B cell (primary cell): ENCODE data around the gene KRTAP2-3. TPM values are rescaled to one million over a fixed set of nuclear protein-coding genes. Genes with fewer than 3 reads are reported as not detected.

Experiments
- ATAC-seq: fragments of 200-7000 bp; cut with Tn5 transposase; one replicate; pipeline ENCODE4 v1.10.0; 2021; ENCODE audit warnings: low read depth, mild to moderate bottlenecking, moderate number of reproducible peaks, moderate library complexity
- CTCF ChIA-PET: fragments of 350-600 bp; sonication (Branson Sonifier 250); formaldehyde crosslinking; loops from one replicate; lab custom pipeline; 2021; ENCODE audit warnings: antibody characterized with exemption, inconsistent platforms; lab: Charles Lee
- POLR2A ChIA-PET: fragments of 350-600 bp; sonication (Branson Sonifier 250); formaldehyde crosslinking; loops from one replicate; lab custom pipeline; 2021; ENCODE audit warnings: antibody characterized with exemption; lab: Charles Lee
- DNase-seq: peaks from one replicate; pipeline ENCODE4 v3.0.0; 2013
- H2AFZ ChIP-seq: 2 replicates; pipeline ENCODE4 v1.6.1; 2012; ENCODE audit warnings: mild to moderate bottlenecking, low read depth, low read length; ENCODE audit not compliant: insufficient read depth, poor library complexity, severe bottlenecking
- H3K27ac ChIP-seq, 2 donors: 1 replicate in 1 of 2; 2 replicates in 1 of 2; pipeline ENCODE4 v1.5.1; 2012 to 2013; ENCODE audit warnings: low read length in 2 of 2, mild to moderate bottlenecking in 2 of 2, moderate library complexity in 1 of 2
- H3K27me3 ChIP-seq, 4 experiments: fragments of 200-600 bp in 1 of 4; sonication (generic) in 1 of 4; replicated peaks in 1 of 4; 1 replicate in 2 of 4; 2 replicates in 2 of 4; pipeline versions ENCODE4 v1.6.1 to v1.7.0; 2013 to 2016; ENCODE audit warnings: low read length in 3 of 4, mild to moderate bottlenecking in 2 of 4, mixed read lengths in 1 of 4, moderate library complexity in 1 of 4; ENCODE audit not compliant: insufficient read depth in 4 of 4, control insufficient read depth in 3 of 4; ENCODE audit errors: control extremely low read depth in 1 of 4
- H3K36me3 ChIP-seq, 2 experiments: replicated peaks in 1 of 2; 1 replicate in 1 of 2; 2 replicates in 1 of 2; pipeline versions ENCODE4 v1.6.1 to v1.7.1; 2013; ENCODE audit warnings: low read length in 1 of 2; ENCODE audit not compliant: insufficient read depth in 2 of 2, control insufficient read depth in 1 of 2; ENCODE audit errors: control extremely low read depth in 1 of 2, extremely low read depth in 1 of 2
- H3K4me1 ChIP-seq, 2 donors: fragments of 200-600 bp in 1 of 2; sonication (generic) in 1 of 2; 1 replicate in 1 of 2; 2 replicates in 1 of 2; pipeline versions ENCODE4 v1.5.1 to v1.6.1; 2013 to 2017; ENCODE audit warnings: low read length in 2 of 2; ENCODE audit not compliant: control insufficient read depth in 2 of 2, insufficient read depth in 2 of 2
- H3K4me2 ChIP-seq: replicated peaks from 2 replicates; pipeline ENCODE3; 2012; ENCODE audit warnings: mild to moderate bottlenecking, low read depth, low read length; ENCODE audit not compliant: poor library complexity, severe bottlenecking
- H3K4me3 ChIP-seq, 5 experiments: fragments of 200-600 bp in 1 of 5; sonication (generic) in 1 of 5; 1 replicate in 3 of 5; 2 replicates in 2 of 5; pipeline versions ENCODE4 v1.5.1 to v1.7.0; 2011 to 2016; ENCODE audit warnings: low read length in 4 of 5, mild to moderate bottlenecking in 4 of 5, low read depth in 2 of 5, control low read depth in 1 of 5, moderate library complexity in 1 of 5; ENCODE audit not compliant: insufficient read depth in 1 of 5; ENCODE audit errors: control extremely low read depth in 1 of 5, extremely low read depth in 1 of 5
- H3K79me2 ChIP-seq: fragments of 200-600 bp; sonication (generic); one replicate; pipeline ENCODE4 v1.6.0; 2016; ENCODE audit warnings: low read length; ENCODE audit not compliant: control insufficient read depth, insufficient read depth
- H3K9ac ChIP-seq: fragments of 200-600 bp; sonication (generic); 2 replicates; pipeline ENCODE4 v1.6.1; 2017; ENCODE audit warnings: mild to moderate bottlenecking, low read length, moderate library complexity
- H3K9me3 ChIP-seq, 3 donors: one replicate each; pipeline versions ENCODE4 v1.6.1 to v1.7.1; 2013; ENCODE audit warnings: low read length in 2 of 3; ENCODE audit not compliant: control insufficient read depth in 2 of 3, insufficient read depth in 1 of 3; ENCODE audit errors: control extremely low read depth in 1 of 3
- H4K20me1 ChIP-seq: 2 replicates; pipeline ENCODE4 v1.6.0; 2012; ENCODE audit warnings: mild to moderate bottlenecking, low read length; ENCODE audit not compliant: insufficient read depth, control insufficient read depth, poor library complexity, severe bottlenecking
- H3K27ac Mint-ChIP-seq: one replicate; pipeline ENCODE4 v1.8.0; 2021; ENCODE audit warnings: mixed read lengths
- H3K27me3 Mint-ChIP-seq: one replicate; pipeline ENCODE4 v1.8.0; 2021; ENCODE audit warnings: mixed read lengths
- H3K4me1 Mint-ChIP-seq: one replicate; pipeline ENCODE4 v1.8.0; 2021; ENCODE audit warnings: mixed read lengths
- H3K4me3 Mint-ChIP-seq: one replicate; pipeline ENCODE4 v1.8.0; 2021; ENCODE audit warnings: mixed read lengths
- H3K9me3 Mint-ChIP-seq: one replicate; pipeline ENCODE4 v1.8.0; 2022; ENCODE audit warnings: mixed read lengths; ENCODE audit not compliant: insufficient read depth
- CTCF ChIP-seq: fragments of 200-600 bp; IDR thresholded peaks from one replicate; pipeline ENCODE4 v1.8.0; 2022; ENCODE audit warnings: antibody characterized with exemption, mild to moderate bottlenecking
- EZH2 ChIP-seq: IDR thresholded peaks from 2 replicates; pipeline ENCODE4 v1.6.1; 2012; ENCODE audit warnings: borderline replicate concordance, low read depth, mild to moderate bottlenecking, moderate library complexity, low read length; ENCODE audit not compliant: insufficient read depth, poor library complexity, severe bottlenecking
- WGBS: methylation state at CpG from one replicate; pipeline ENCODE4 v1.1.5; 2013; ENCODE audit warnings: missing lambda C conversion rate; ENCODE audit not compliant: insufficient coverage; 5-methylcytosine and 5-hydroxymethylcytosine counted together
- intact Hi-C: fragments of 100-400 bp; cut with micrococcal nuclease; formaldehyde crosslinking; loops from one replicate; pipeline ENCODE4 v1.10.0; 2022
- polyA plus RNA-seq: library from polyadenylated mRNA; depleted of rRNA; stranded (reverse); fragments of >200 nt; gene quantifications from 2 replicates; pipeline ENCODE4 v1.2.3, GENCODE V29; 2012
- total RNA-seq, 2 donors: library from RNA; stranded (reverse); fragments of 120-200 nt in 1 of 2; gene quantifications; 1 replicate in 1 of 2; 2 replicates in 1 of 2; pipeline versions ENCODE4 v1.2.3 to v1.2.4, GENCODE V29; 2013 to 2022

The KRTAP2-3 gene
- total and polyA plus RNA-seq, 2 donors (not counting 1 experiment from before 2014, with no cell fraction given) = not detected

GRCh38 chr17:41082626-41083025, 22.7 kb upstream of the KRTAP2-3 start:
- Histone ChIP-seq H3K27ac (no peak overlapping the region), H3K4me2 (no peak overlapping the region), H3K27me3 (no peaks in the 10 kb centered on the region), H3K9ac (no peak overlapping the region), H3K9me3 (no peaks in the 10 kb centered on the region), H4K20me1 (no peaks in the 10 kb centered on the region), H3K36me3 (no peaks in the 10 kb centered on the region), H3K79me2 (no peaks in the 10 kb centered on the region), H3K4me1 (no peaks in the 10 kb centered on the region), H3K4me3 (no peak overlapping the region), H2AFZ (no peak overlapping the region)
- POLR2A ChIA-PET = no interaction called here
- DNase-seq = no peak
- ATAC-seq = no peak
- no peaks in the 10 kb centered on the region for H3K4me1 Mint-ChIP-seq
- no peak overlapping the region for H3K27ac Mint-ChIP-seq
- peaks cover 28% of the 10 kb centered on the region for H3K27me3 Mint-ChIP-seq
- no peak for TF ChIP-seq CTCF
- TF ChIP-seq EZH2 = no peak
- no peaks in the 10 kb centered on the region for H3K9me3 Mint-ChIP-seq
- intact Hi-C loops = no loop called here
- no peak overlapping the region for H3K4me3 Mint-ChIP-seq
- WGBS = no CpG with 5 or more reads among the region's 4 CpGs
- CTCF ChIA-PET = no interaction called here

- H3K4me3 Mint-ChIP-seq = no peak overlapping the region
- TF ChIP-seq EZH2 (no peak), CTCF (no peak)
- intact Hi-C loops = no loop called here
- Histone ChIP-seq H3K27ac (no peak overlapping the region), H3K9me3 (no peaks in the 10 kb centered on the region), H4K20me1 (no peaks in the 10 kb centered on the region), H3K79me2 (no peaks in the 10 kb centered on the region), H3K36me3 (no peaks in the 10 kb centered on the region), H2AFZ (no peak overlapping the region), H3K4me3 (no peak overlapping the region), H3K4me1 (no peaks in the 10 kb centered on the region), H3K27me3 (peaks cover 0 to 3% (median 0%) of the 10 kb centered on the region in 4 experiments), H3K4me2 (no peak overlapping the region), H3K9ac (no peak overlapping the region)
- DNase-seq (no peak), ATAC-seq (no peak)
- ChIA-PET POLR2A (no interaction called here), CTCF (no interaction called here)
- H3K4me1 Mint-ChIP-seq = no peaks in the 10 kb centered on the region
- H3K27ac Mint-ChIP-seq = no peak overlapping the region
- H3K9me3 Mint-ChIP-seq = no peaks in the 10 kb centered on the region
- peaks cover 27% of the 10 kb centered on the region for H3K27me3 Mint-ChIP-seq
Observed at GRCh38 chr17:41076788-41077187, 16.9 kb upstream of the KRTAP2-3 start.
